ENCODE measurements around the gene RGS19.

DNA sequence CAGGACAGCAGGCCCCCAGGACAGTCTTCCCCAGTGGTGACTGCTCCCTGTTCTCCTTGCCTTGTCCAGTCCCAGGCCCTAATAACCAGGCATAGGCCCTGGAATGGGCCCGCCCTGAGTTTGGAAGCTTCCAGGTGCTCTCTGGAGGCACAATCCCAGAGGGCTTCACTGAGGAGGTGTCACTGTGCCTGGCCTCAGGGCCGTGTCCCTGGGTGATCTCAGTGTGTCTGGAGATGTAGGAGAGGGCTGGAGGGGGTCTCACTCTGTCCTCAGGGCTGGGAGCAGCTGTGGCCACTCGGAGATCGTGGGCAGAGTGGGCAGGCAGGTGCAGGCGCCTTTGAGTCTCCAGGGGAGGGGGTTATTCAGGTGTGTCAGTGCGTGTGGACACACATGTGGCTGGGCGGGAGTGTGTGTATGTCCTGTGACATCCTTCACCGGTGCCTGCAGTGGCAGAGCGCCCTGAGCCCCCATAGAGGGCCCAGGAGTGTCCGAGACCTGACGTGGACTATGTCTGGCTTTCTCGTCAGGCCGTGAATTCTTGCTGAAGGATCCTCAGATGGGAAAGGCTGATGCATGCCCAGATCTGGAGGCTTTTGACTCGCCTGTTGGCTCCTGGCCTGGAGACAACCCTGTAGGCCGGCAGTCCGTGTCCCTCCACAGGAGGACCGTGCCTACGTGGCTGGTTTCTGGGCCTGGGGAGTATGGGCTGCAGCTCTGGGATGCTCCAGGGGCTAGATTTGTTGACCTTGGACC is 33.5 kb upstream of the RGS19 start:
- TF ChIP-seq, protein P1, sequence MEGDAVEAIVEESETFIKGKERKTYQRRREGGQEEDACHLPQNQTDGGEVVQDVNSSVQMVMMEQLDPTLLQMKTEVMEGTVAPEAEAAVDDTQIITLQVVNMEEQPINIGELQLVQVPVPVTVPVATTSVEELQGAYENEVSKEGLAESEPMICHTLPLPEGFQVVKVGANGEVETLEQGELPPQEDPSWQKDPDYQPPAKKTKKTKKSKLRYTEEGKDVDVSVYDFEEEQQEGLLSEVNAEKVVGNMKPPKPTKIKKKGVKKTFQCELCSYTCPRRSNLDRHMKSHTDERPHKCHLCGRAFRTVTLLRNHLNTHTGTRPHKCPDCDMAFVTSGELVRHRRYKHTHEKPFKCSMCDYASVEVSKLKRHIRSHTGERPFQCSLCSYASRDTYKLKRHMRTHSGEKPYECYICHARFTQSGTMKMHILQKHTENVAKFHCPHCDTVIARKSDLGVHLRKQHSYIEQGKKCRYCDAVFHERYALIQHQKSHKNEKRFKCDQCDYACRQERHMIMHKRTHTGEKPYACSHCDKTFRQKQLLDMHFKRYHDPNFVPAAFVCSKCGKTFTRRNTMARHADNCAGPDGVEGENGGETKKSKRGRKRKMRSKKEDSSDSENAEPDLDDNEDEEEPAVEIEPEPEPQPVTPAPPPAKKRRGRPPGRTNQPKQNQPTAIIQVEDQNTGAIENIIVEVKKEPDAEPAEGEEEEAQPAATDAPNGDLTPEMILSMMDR (IDR thresholded peaks at IDR 0.05) = no peak
- no peak for TF ChIP-seq POLR2A (IDR thresholded peaks at IDR 0.05)
